Measurements from ENCODE around the gene PI4K2B.
A peak's percentile ranks its signal among the peaks of the same experiment; 100 is the strongest.

- TF ChIP-seq CTCF (IDR thresholded peaks at IDR 0.05; ENCODE audit: low read length) (peak; percentile 99), EZH2phosphoT487 (IDR thresholded peaks at IDR 0.05; ENCODE audit: low read length) (no peak)
These were observed 78.8 kb downstream of the PI4K2B start, which contains the start of gene ZCCHC4 for GRCh38 chr4:25312496-25313200.

Data from MM.1S (cell line).